ENCODE data around the gene TENM4. TPM values are rescaled to one million over a fixed set of nuclear protein-coding genes. Genes with fewer than 3 reads are reported as not detected.
A peak's percentile ranks its signal among the peaks of the same experiment; 100 is the strongest.

Gene TENM4
- total RNA-seq, 4 donors from 2014 or later: 16.8 to 158 (median 120) TPM

DNA sequence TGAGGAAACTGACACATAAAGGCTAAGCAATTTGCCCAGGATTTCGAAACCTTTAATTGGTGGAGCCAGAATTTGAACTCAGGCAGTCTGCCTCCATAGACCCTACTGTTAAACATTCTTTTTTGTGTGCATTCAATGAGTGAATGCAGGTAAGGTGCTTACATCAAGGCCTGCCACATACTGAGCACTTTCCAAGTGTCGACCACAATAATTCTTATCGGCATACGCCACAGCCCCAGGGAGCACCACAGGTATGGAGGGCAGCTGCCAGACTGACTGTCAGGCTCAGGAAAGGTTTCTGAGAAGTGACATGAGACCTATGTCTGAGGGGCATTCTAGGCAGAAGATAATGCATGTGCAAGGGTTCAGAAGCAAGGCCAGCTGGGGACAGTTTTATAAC is 531.4 kb downstream of the TENM4 start:
- H3K4me3 ChIP-seq (replicated peaks in 1 of 3): no peak overlapping the region
- no peak for DNase-seq
- WGBS, 2 donors: 96 to 99% methylated on average over 4 of the region's 4 CpGs
- intact Hi-C loops (cut with DNase I): no loop called here
- TF ChIP-seq POLR2A (IDR thresholded peaks at IDR 0.05) (no peak), CTCF (IDR thresholded peaks at IDR 0.05) (no peak)
- no peaks in the 10 kb centered on the region for H3K27me3 ChIP-seq
- no peaks in the 10 kb centered on the region for H3K9me3 ChIP-seq
- H3K27ac ChIP-seq: no peak overlapping the region
- H3K4me1 ChIP-seq: peaks cover 0 to 6% of the 10 kb centered on the region in 2 donors
- no peaks in the 10 kb centered on the region for H3K36me3 ChIP-seq

GRCh38 chr11:78907636-78908035 is 533.2 kb downstream of the TENM4 start:
- intact Hi-C loops (cut with DNase I): no loop called here
- H3K4me1 ChIP-seq: peaks cover 0 to 6% of the 10 kb centered on the region in 2 donors
- H3K4me3 ChIP-seq (replicated peaks in 1 of 3): no peak overlapping the region
- WGBS, 2 donors: 63 to 67% methylated on average over 4 of the region's 4 CpGs
- no peaks in the 10 kb centered on the region for H3K36me3 ChIP-seq
- no peak for DNase-seq
- no peak for TF ChIP-seq POLR2A (IDR thresholded peaks at IDR 0.05)
- TF ChIP-seq CTCF (IDR thresholded peaks at IDR 0.05): no peak
- H3K27ac ChIP-seq: no peak overlapping the region
- no peaks in the 10 kb centered on the region for H3K9me3 ChIP-seq
- no peaks in the 10 kb centered on the region for H3K27me3 ChIP-seq

DNA sequence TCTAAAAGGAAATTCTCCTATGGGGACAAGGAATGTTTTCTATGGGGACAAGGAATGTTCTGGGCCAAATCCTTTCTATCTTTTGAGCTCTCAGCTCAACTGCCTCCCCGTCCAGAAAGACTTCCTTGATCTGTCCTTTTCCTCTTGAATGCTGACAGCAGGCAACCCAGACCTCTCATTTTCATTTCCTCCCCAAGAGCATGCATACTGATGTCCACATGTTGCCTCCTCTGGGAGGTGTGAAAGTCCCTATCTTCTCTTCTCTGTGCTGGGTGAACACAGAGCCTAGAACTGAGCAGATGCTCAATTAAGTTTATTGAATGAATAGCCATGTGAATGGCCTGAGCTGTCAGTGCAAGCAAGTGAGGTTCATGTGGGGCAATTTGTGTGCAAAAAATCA is 534.3 kb downstream of the TENM4 start:
- Histone ChIP-seq H3K9me3 (no peaks in the 10 kb centered on the region), H3K36me3 (no peaks in the 10 kb centered on the region), H3K4me3 (replicated peaks in 1 of 3) (no peak overlapping the region), H3K4me1 (peaks cover 0 to 6% of the 10 kb centered on the region in 2 donors), H3K27me3 (no peaks in the 10 kb centered on the region), H3K27ac (no peak overlapping the region)
- intact Hi-C loops (cut with DNase I): no loop called here
- WGBS, 2 donors: 82 to 86% methylated on average over 1 of the region's 1 CpG
- DNase-seq: no peak
- no peak for TF ChIP-seq POLR2A (IDR thresholded peaks at IDR 0.05)
- no peak for TF ChIP-seq CTCF (IDR thresholded peaks at IDR 0.05)

GRCh38 chr11:78905756-78906155 is 535.1 kb downstream of the TENM4 start:
- Histone ChIP-seq H3K9me3 (no peaks in the 10 kb centered on the region), H3K27me3 (no peaks in the 10 kb centered on the region), H3K36me3 (no peaks in the 10 kb centered on the region), H3K27ac (no peak overlapping the region), H3K4me1 (peaks cover 0 to 6% of the 10 kb centered on the region in 2 donors), H3K4me3 (replicated peaks in 1 of 3) (no peak overlapping the region)
- TF ChIP-seq CTCF (IDR thresholded peaks at IDR 0.05) (no peak), POLR2A (IDR thresholded peaks at IDR 0.05) (no peak)
- WGBS, 2 donors: 49 to 59% methylated on average over 3 of the region's 3 CpGs
- intact Hi-C loops (cut with DNase I): no loop called here
- peak; percentile 50 to 58 for DNase-seq

DNA sequence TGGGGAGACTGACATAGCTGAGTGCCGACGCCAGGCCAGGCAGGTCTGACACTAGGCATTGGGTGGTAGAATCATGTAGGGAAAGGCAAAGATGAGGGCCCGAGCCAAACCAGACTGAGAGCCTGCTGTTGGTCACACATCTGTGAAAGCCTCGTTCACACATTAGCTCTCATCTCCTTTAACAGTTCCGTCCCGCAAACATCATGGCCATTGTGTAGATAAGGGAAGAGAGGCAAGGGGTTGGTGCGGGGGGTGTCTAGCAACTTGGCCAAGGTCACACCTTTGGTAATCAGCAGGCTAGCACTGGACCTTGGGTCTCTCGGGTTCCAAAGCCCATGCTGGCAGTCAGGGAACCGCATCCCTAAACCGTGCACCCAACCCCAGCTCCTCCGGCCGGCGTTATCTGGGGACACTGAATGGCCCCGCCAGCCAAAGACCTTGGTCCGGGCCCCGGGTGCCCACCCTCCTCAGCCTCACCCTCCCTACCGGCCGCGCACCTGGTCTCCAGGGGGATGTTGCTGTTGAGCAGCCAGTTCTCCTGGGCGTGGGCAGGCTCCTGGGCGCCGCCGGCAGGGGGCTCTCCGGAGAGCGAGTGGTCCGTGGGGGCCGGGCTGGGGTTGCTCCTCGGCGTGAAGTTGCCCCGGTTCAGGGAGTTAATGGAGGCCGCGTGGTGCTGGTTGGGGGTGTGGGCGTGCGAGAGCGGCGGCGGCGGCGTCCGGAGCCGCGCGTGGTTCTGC is 537.9 kb downstream of the TENM4 start:
- DNase-seq: no peak
- H3K36me3 ChIP-seq: no peaks in the 10 kb centered on the region
- no peak for TF ChIP-seq POLR2A (IDR thresholded peaks at IDR 0.05)
- no peak for TF ChIP-seq CTCF (IDR thresholded peaks at IDR 0.05)
- H3K9me3 ChIP-seq: no peaks in the 10 kb centered on the region
- no peaks in the 10 kb centered on the region for H3K27me3 ChIP-seq
- no peak overlapping the region for H3K27ac ChIP-seq
- H3K4me3 ChIP-seq (replicated peaks in 1 of 3): no peak overlapping the region
- WGBS, 2 donors: 82 to 89% methylated on average over 28 to 36 of the region's 43 CpGs
- intact Hi-C loops (cut with DNase I): no loop called here
- H3K4me1 ChIP-seq: peaks cover 0 to 6% of the 10 kb centered on the region in 2 donors
